ENCODE results near the gene EYA2. TPM values are rescaled to one million over a fixed set of nuclear protein-coding genes. Genes with fewer than 3 reads are reported as not detected.

Gene EYA2
- total and polyA plus RNA-seq, 2 experiments from 2014 or later, result 1.4 to 2.0 TPM

DNA sequence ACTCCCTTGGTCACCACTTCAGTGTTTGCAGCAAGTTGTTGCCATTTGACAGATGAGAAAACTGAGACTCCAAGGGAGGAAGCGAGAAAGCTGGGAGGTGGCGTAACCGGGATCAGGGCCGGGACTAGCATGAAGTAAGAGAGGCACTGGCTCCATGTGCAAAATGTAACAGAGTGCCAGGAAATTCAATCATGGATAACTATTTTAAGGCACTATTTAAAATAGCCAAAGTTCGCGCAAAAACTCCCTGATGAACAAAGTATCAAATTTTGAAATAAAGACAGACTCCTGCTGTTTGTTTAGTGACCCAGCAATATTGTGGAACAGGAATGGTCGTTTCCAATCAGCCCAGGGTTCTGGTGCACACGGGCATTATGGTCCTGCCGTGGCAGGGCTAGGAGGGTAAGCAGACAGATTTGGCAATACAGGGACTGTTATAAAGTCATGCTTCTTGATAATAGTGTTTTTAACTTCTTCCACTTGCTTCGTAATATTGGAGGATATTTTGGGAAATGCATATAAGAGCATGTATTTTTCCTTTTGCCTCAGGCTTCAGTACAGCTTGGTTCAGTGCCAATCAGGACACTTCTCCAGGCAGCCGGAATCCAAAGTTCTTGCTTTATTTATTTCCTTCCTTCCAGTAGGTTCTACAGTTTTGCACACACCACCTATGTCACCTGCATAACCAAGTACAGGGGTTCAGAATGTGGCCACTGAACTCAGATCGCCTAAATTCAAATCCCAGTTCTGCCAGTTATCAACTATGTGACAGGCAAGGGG is 141.6 kb downstream of the EYA2 start:
- Histone ChIP-seq H3K27me3 (no peaks in the 10 kb centered on the region), H2AFZ (no peak overlapping the region), H3K4me3 (no peak overlapping the region), H3K4me2 (no peak overlapping the region), H3K4me1 (ENCODE audit: insufficient read depth) (no peaks in the 10 kb centered on the region), H3K79me2 (no peaks in the 10 kb centered on the region), H3K9me2 (replicated peaks; ENCODE audit: insufficient read depth) (no peaks in the 10 kb centered on the region), H3K9me3 (ENCODE audit: low read depth) (no peaks in the 10 kb centered on the region), H4K20me1 (ENCODE audit: insufficient read depth, poor library complexity, severe bottlenecking) (no peaks in the 10 kb centered on the region), H3K36me3 (replicated peaks; ENCODE audit: insufficient read depth, low read depth) (no peaks in the 10 kb centered on the region), H3K27ac (no peak overlapping the region)
- WGBS (ENCODE audit: low lambda C conversion rate, missing lambda C conversion rate), result 88% methylated on average over 12 of the region's 12 CpGs
- TF ChIP-seq EZH2phosphoT487 (IDR thresholded peaks at IDR 0.05; ENCODE audit: low read depth, severe bottlenecking, unreplicated experiment) (no peak), CTCF (IDR thresholded peaks at IDR 0.05; ENCODE audit: poor library complexity) (no peak), EZH2 (IDR thresholded peaks at IDR 0.05; ENCODE audit: borderline replicate concordance) (no peak)
- no peak for DNase-seq (ENCODE audit: low spot score)

GRCh38 chr20:47038566-47039560 is 144.2 kb downstream of the EYA2 start:
- DNase-seq (ENCODE audit: low spot score), result no peak
- H3K27ac ChIP-seq, result no peak overlapping the region
- H3K4me3 ChIP-seq, result no peak overlapping the region
- no peaks in the 10 kb centered on the region for H3K4me1 ChIP-seq (ENCODE audit: insufficient read depth)
- H3K36me3 ChIP-seq (replicated peaks; ENCODE audit: insufficient read depth, low read depth), result no peaks in the 10 kb centered on the region
- no peaks in the 10 kb centered on the region for H3K9me3 ChIP-seq (ENCODE audit: low read depth)
- 72% methylated on average over 18 of the region's 18 CpGs for WGBS (ENCODE audit: low lambda C conversion rate, missing lambda C conversion rate)
- no peak overlapping the region for H3K4me2 ChIP-seq
- no peak overlapping the region for H2AFZ ChIP-seq
- no peaks in the 10 kb centered on the region for H3K79me2 ChIP-seq
- no peaks in the 10 kb centered on the region for H3K9me2 ChIP-seq (replicated peaks; ENCODE audit: insufficient read depth)
- TF ChIP-seq EZH2phosphoT487 (IDR thresholded peaks at IDR 0.05; ENCODE audit: low read depth, severe bottlenecking, unreplicated experiment), result no peak
- no peak for TF ChIP-seq EZH2 (IDR thresholded peaks at IDR 0.05; ENCODE audit: borderline replicate concordance)
- TF ChIP-seq CTCF (IDR thresholded peaks at IDR 0.05; ENCODE audit: poor library complexity), result no peak
- H3K27me3 ChIP-seq, result no peaks in the 10 kb centered on the region
- H4K20me1 ChIP-seq (ENCODE audit: insufficient read depth, poor library complexity, severe bottlenecking), result no peaks in the 10 kb centered on the region

DNA sequence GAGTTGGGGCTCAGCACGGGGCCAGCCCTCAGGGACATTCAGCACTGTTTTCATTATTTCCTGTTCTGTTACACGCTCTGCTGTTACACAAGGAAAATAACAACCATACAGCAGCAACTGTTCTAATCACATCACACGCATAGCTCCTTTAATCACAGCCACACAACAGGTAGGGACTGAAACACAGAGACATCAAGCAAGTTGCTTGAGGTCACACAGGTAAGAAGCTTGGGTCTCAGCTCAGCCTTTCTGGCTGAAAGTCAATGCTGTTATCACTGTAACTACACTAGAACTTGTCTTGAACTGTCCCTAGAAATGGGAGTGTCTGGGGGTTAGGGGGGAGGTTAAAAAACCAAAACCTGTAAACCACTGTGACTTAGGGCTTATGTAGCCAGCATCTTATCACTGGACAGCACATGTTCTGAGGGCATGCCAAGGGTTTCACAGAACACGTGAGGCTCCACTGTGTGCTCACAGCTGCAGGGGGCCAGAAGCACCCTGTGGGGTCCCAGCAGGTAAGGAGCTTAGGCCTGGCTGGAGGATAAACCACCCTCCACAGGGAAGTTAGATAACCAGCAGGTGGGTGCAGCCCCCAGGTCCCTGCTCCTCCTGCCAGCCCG is 146.0 kb downstream of the EYA2 start:
- H3K4me3 ChIP-seq, result no peak overlapping the region
- no peaks in the 10 kb centered on the region for H3K9me3 ChIP-seq (ENCODE audit: low read depth)
- H4K20me1 ChIP-seq (ENCODE audit: insufficient read depth, poor library complexity, severe bottlenecking), result no peaks in the 10 kb centered on the region
- no peak overlapping the region for H2AFZ ChIP-seq
- H3K79me2 ChIP-seq, result no peaks in the 10 kb centered on the region
- H3K36me3 ChIP-seq (replicated peaks; ENCODE audit: insufficient read depth, low read depth), result no peaks in the 10 kb centered on the region
- H3K27ac ChIP-seq, result no peak overlapping the region
- WGBS (ENCODE audit: low lambda C conversion rate, missing lambda C conversion rate), result 63% methylated on average over 5 of the region's 5 CpGs
- no peaks in the 10 kb centered on the region for H3K9me2 ChIP-seq (replicated peaks; ENCODE audit: insufficient read depth)
- H3K4me2 ChIP-seq, result no peak overlapping the region
- no peak for DNase-seq (ENCODE audit: low spot score)
- H3K4me1 ChIP-seq (ENCODE audit: insufficient read depth), result no peaks in the 10 kb centered on the region
- H3K27me3 ChIP-seq, result no peaks in the 10 kb centered on the region
- TF ChIP-seq CTCF (IDR thresholded peaks at IDR 0.05; ENCODE audit: poor library complexity) (no peak), EZH2 (IDR thresholded peaks at IDR 0.05; ENCODE audit: borderline replicate concordance) (no peak), EZH2phosphoT487 (IDR thresholded peaks at IDR 0.05; ENCODE audit: low read depth, severe bottlenecking, unreplicated experiment) (no peak)

Measured in hepatocyte (in vitro differentiated cells).